ENCODE results near the gene SSH2.

The SSH2 gene

DNA sequence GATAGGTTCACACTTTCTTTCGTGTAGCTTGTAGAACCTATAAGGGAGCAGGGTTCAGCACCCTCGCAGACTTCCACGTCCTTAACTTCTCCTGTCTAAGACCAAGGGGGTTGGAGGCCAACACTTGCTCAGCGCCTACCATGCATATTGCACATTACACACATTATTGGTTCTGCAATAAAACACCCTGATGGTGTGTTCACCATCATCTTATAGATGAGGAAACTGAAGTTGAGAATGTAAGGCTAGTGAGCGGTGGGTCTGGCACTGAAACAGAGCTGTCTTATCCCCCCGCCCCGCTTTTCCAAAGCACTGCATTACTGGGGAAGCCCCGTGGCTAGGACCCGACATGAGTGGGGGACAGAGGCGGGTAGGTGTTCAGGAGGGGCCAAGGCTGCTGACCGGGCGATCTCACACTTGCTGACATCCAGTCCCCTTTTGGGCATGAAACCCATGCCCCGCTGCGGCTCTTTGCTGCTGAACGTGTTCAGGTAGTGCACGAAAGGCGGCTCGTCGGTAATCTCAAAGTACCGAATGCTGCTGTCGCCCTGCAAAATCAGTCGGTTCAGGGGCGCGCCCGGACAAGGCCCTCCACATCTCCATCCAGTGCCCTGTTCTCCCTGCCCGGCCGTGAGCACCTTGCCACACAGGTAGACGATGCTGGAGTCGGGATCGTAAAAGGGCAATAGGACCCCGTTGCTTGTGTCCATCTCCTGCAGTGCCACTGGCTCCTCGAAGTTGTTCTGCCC is 313.6 kb downstream of the SSH2 start:
- H3K27me3 ChIP-seq (ENCODE audit: control insufficient read depth, insufficient read depth, low read length), result no peaks in the 10 kb centered on the region
- no peaks in the 10 kb centered on the region for H3K9me3 ChIP-seq (replicated peaks; ENCODE audit: low read length)
- peaks cover 33% of the 10 kb centered on the region for H3K4me1 ChIP-seq (ENCODE audit: control insufficient read depth, insufficient read depth, low read length)
- peak overlapping the region; percentile 75 for H3K4me2 ChIP-seq (ENCODE audit: low read length)
- H3K4me3 ChIP-seq (ENCODE audit: low read length), result no peak overlapping the region
- no peaks in the 10 kb centered on the region for H3K36me3 ChIP-seq (ENCODE audit: insufficient read depth, low read length)
- H3K9ac ChIP-seq (ENCODE audit: low read depth, low read length), result no peak overlapping the region

DNA sequence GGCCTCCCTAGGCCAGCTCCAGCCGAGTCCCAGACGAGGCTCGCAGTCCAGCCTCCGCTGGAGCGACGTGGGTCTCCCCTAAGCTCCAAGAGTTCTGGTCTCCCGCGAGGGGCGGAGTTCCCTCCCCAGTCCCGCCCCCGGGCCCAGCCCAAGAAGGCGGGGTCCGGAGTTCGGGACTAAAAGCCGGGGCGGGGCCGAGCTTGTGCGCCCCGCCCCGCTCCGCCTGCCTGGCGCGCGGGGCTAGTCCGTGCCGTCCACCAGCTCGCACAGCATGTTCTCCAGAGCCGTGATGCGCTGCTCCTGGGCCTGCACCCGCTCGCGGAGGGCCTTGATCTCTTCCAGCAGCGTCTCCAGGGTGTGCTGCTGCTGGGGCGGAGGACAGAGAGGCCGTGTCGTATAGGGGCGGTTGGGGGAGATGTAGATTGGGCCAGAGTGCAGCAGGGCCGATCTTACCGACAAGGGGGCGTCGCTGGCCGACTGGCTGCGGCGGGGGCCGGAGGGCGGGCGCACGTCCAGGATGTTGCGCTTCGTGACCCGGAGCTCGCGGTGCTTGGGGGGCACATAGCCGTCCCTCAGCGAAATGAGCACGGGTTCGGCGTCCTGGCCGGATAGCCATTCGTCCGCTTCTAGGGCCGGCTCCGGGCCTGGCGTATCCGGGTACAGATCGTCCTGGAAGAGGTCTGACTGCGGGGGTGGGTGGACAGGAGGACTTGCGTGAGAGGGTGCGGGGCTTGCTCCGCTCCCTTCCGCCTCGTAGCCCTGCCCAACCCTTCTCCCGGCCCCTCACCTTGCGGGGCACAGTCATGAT is 314.3 kb downstream of the SSH2 start:
- Histone ChIP-seq H3K4me3 (ENCODE audit: low read length) (no peak overlapping the region), H3K4me2 (ENCODE audit: low read length) (peak overlapping the region; percentile 75), H3K9ac (ENCODE audit: low read depth, low read length) (no peak overlapping the region), H3K9me3 (replicated peaks; ENCODE audit: low read length) (no peaks in the 10 kb centered on the region), H3K27me3 (ENCODE audit: control insufficient read depth, insufficient read depth, low read length) (no peaks in the 10 kb centered on the region), H3K4me1 (ENCODE audit: control insufficient read depth, insufficient read depth, low read length) (peaks cover 30% of the 10 kb centered on the region), H3K36me3 (ENCODE audit: insufficient read depth, low read length) (no peaks in the 10 kb centered on the region)

DNA sequence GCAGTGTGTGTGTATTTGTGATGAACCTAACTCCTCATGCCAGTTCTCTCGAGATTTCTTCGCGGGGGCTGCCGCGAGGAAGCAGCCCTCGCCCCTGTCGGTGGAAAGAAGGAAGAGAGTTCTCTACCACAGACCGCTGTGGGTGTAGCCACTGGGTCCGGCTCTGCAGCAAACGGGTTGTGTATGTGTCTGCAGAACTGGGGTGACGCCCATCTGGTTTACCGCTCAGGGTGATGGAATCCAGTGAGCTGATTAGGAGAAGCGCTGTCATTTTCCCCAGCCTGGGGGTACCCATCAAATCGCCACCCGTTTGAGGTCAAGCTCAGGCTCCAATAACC is 315.0 kb downstream of the SSH2 start:
- peaks cover 24% of the 10 kb centered on the region for H3K4me1 ChIP-seq (ENCODE audit: control insufficient read depth, insufficient read depth, low read length)
- H3K4me3 ChIP-seq (ENCODE audit: low read length), result no peak overlapping the region
- H3K36me3 ChIP-seq (ENCODE audit: insufficient read depth, low read length), result no peaks in the 10 kb centered on the region
- no peak overlapping the region for H3K9ac ChIP-seq (ENCODE audit: low read depth, low read length)
- H3K9me3 ChIP-seq (replicated peaks; ENCODE audit: low read length), result no peaks in the 10 kb centered on the region
- H3K27me3 ChIP-seq (ENCODE audit: control insufficient read depth, insufficient read depth, low read length), result no peaks in the 10 kb centered on the region
- H3K4me2 ChIP-seq (ENCODE audit: low read length), result no peak overlapping the region

DNA sequence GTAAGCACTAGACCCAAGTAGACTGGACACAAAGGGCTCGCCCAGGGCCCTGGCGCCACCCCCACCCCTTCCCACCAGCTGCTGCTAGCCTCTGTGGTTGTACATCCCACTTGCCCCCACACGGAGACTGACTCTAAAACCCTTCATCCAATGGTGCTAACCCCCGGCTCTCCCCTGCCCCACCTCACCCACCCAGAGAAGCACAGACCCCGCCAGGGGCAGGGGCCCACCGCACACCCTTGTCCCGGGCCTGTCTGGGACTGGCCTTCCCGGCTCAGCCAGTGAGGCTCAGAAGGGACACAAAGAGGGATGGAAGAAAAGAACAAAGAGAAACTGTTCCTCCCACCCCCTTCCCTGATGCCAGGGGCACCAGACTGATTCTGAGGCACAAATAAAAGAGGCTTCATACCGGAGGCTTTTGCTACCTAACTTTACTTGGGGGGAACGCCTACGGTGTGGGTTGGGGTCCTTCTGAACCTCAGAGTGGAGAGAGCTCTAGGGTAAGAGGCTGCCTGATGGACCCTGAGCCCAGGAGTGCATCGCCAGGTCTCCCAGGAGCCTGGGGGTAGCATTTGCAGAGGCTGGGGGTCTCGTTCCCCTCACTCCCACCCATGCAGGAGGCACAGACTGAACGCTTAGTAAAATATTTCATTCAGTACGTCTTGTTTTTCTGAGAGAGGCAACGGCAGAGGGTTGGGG is 315.5 kb downstream of the SSH2 start:
- Histone ChIP-seq H3K9me3 (replicated peaks; ENCODE audit: low read length) (no peaks in the 10 kb centered on the region), H3K9ac (ENCODE audit: low read depth, low read length) (no peak overlapping the region), H3K4me1 (ENCODE audit: control insufficient read depth, insufficient read depth, low read length) (peaks cover 21% of the 10 kb centered on the region), H3K36me3 (ENCODE audit: insufficient read depth, low read length) (no peaks in the 10 kb centered on the region), H3K4me3 (ENCODE audit: low read length) (no peak overlapping the region), H3K27me3 (ENCODE audit: control insufficient read depth, insufficient read depth, low read length) (no peaks in the 10 kb centered on the region), H3K4me2 (ENCODE audit: low read length) (no peak overlapping the region)

DNA sequence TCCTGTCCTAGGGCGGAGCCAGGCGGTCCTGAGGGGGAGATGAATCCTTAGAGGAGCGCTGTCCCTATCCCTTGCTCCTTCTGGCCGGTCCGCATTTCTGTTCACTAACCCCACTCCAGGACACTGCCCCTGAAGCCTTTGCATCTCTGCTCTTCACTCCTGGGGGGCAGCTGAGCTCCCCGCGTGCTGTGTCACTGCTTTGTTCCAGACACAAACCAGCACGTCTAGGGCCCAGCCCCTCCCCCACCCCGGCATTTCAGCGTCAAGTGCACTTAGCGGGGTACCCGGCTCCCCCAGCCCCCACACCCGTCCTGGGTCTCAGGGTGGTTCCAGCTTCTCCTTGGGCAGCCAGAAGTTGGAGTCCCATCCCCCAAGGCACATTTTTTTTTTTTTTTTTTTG is 316.2 kb downstream of the SSH2 start:
- peak overlapping the region; percentile 57 for H3K4me3 ChIP-seq (ENCODE audit: low read length)
- no peak overlapping the region for H3K9ac ChIP-seq (ENCODE audit: low read depth, low read length)
- H3K4me1 ChIP-seq (ENCODE audit: control insufficient read depth, insufficient read depth, low read length), result peaks cover 15% of the 10 kb centered on the region
- H3K4me2 ChIP-seq (ENCODE audit: low read length), result peak overlapping the region; percentile 75
- no peaks in the 10 kb centered on the region for H3K27me3 ChIP-seq (ENCODE audit: control insufficient read depth, insufficient read depth, low read length)
- no peaks in the 10 kb centered on the region for H3K36me3 ChIP-seq (ENCODE audit: insufficient read depth, low read length)
- H3K9me3 ChIP-seq (replicated peaks; ENCODE audit: low read length), result no peaks in the 10 kb centered on the region

DNA sequence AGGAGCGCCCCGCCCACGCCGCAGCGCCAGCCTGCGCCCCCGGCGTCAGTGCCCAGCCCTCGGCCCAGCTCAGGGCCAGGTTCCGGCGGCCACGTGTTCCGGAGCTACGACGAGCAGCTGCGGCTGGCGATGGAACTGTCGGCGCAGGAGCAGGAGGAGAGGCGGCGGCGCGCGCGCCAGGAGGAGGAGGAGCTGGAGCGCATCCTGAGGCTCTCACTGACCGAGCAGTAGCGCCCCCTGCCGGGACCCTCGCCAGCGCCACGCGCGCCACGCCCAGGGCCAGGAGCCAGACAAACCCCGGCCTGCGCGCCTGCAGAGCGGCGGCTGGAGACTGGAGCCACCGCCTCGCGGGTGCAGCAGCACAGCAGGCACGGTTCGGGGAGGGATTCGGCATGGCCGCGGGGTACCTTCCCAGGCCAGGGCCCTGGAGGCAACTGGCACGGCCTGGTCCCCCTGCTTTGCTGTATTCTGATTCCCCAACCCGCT is 316.6 kb downstream of the SSH2 start:
- no peaks in the 10 kb centered on the region for H3K27me3 ChIP-seq (ENCODE audit: control insufficient read depth, insufficient read depth, low read length)
- peaks cover 15% of the 10 kb centered on the region for H3K4me1 ChIP-seq (ENCODE audit: control insufficient read depth, insufficient read depth, low read length)
- peak overlapping the region; percentile 57 for H3K4me3 ChIP-seq (ENCODE audit: low read length)
- H3K36me3 ChIP-seq (ENCODE audit: insufficient read depth, low read length), result no peaks in the 10 kb centered on the region
- H3K4me2 ChIP-seq (ENCODE audit: low read length), result peak overlapping the region; percentile 75
- no peaks in the 10 kb centered on the region for H3K9me3 ChIP-seq (replicated peaks; ENCODE audit: low read length)
- H3K9ac ChIP-seq (ENCODE audit: low read depth, low read length), result no peak overlapping the region

DNA sequence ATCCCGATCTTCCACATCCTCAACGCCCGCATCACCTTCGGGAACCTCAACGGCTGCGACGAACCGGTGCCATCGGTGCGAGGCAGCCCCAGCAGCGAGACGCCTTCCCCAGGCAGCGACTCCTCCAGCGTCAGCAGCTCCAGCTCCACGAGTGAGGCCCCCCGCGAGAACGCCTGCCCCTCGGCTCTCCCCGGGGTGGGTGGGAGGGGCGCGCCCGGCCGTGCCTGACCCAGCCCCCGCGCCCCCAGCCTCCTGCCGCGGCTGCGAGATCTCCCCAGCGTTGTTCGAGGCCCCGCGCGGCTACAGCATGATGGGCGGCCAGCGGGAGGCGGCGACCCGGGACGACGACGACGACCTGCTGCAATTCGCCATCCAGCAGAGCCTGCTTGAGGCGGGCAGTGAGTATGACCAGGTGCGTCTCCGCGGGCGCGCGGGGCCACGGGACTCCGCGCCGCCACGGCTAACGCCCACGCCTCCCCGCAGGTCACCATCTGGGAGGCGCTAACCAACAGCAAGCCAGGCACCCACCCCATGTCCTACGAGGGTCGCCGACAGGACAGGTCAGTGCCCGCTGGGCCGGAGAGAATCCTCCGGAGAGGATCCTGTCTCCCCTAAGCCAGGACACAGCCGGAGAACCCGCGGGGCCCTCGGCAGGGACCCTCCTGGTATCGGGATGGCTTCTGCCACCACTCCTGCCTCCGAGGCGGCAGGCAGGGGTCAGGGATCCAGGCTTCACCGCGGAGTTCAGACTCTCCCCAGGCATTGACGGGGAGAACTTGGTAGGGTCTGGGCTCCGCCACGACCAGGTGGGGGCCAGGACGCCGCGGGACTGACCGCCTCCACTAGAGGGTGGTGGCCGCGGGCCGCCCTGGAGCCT is 317.4 kb downstream of the SSH2 start:
- Histone ChIP-seq H3K27me3 (ENCODE audit: control insufficient read depth, insufficient read depth, low read length) (no peaks in the 10 kb centered on the region), H3K4me2 (ENCODE audit: low read length) (peak overlapping the region; percentile 75), H3K9ac (ENCODE audit: low read depth, low read length) (no peak overlapping the region), H3K9me3 (replicated peaks; ENCODE audit: low read length) (no peaks in the 10 kb centered on the region), H3K36me3 (ENCODE audit: insufficient read depth, low read length) (no peaks in the 10 kb centered on the region), H3K4me3 (ENCODE audit: low read length) (peak overlapping the region; percentile 30), H3K4me1 (ENCODE audit: control insufficient read depth, insufficient read depth, low read length) (peaks cover 15% of the 10 kb centered on the region)

DNA sequence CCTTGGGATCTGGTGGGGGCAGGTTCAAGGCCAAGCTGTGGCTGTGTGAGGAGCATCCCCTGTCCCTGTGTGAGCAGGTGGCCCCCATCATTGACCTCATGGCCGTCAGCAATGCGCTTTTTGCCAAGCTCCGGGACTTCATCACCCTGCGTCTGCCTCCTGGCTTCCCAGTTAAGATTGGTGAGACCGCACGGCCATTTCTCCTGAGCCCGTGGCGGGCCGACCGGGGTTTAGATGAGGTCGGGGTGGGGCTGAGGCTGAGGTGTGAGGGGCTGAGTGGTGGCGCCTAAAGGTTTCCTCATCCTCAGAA is 318.0 kb downstream of the SSH2 start:
- no peak overlapping the region for H3K4me2 ChIP-seq (ENCODE audit: low read length)
- H3K9me3 ChIP-seq (replicated peaks; ENCODE audit: low read length), result no peaks in the 10 kb centered on the region
- H3K4me3 ChIP-seq (ENCODE audit: low read length), result no peak overlapping the region
- no peaks in the 10 kb centered on the region for H3K36me3 ChIP-seq (ENCODE audit: insufficient read depth, low read length)
- H3K27me3 ChIP-seq (ENCODE audit: control insufficient read depth, insufficient read depth, low read length), result no peaks in the 10 kb centered on the region
- peaks cover 15% of the 10 kb centered on the region for H3K4me1 ChIP-seq (ENCODE audit: control insufficient read depth, insufficient read depth, low read length)
- H3K9ac ChIP-seq (ENCODE audit: low read depth, low read length), result no peak overlapping the region

DNA sequence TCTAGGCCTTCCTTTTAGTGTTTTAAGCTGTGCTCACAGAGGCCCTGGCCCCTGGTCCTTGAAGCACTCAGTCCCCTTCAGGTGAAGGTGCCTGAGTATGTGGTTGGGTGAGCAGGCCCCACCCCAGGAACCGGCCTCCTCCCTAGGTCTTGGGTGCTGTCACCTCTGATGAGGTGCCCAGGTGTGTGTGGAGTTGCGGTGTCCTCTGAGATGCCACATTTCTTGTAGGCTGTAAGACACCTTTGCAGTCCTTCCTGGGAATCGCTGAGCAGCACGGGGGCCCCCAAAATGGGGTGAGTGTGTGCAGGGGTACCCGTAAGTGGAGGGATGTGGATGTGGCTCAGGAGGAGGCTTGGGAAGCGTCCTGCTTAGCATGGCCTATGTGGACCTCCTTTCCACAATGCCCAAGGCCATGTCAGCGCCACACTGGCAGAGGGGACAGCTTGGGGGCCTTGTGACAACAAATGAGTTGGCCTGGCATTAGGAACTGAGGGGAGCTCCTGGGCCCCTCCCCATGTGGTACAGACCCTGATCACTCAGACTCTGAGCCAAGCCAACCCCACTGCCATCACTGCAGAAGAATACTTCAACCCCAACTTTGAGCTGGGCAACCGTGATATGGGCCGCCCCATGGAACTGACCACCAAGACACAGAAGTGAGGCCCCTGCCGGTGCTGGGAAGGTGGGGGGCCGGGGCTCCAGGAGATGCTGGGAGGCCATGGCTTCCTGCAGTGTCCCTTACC is 318.5 kb downstream of the SSH2 start:
- Histone ChIP-seq H3K9ac (ENCODE audit: low read depth, low read length) (no peak overlapping the region), H3K9me3 (replicated peaks; ENCODE audit: low read length) (no peaks in the 10 kb centered on the region), H3K36me3 (ENCODE audit: insufficient read depth, low read length) (no peaks in the 10 kb centered on the region), H3K27me3 (ENCODE audit: control insufficient read depth, insufficient read depth, low read length) (no peaks in the 10 kb centered on the region), H3K4me1 (ENCODE audit: control insufficient read depth, insufficient read depth, low read length) (peaks cover 15% of the 10 kb centered on the region), H3K4me3 (ENCODE audit: low read length) (no peak overlapping the region), H3K4me2 (ENCODE audit: low read length) (no peak overlapping the region)

DNA sequence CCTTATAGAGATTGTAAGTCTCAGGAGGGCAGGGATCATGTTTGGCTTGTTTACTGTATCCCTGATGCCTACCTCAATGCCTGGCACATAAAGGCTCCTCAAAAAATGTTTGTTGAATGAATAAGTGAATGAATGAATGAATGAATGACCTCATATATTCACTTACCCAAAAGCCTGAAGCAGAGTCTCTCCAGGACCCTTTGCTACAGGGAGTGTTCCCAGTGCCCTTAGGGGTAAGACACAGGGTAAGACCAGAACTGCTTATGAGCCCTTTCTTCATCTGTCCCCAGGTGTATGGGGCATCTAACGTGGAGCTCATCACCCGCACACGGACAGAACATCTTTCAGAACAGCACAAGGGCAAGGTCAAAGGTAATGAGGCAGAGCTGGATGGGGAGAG is 319.6 kb downstream of the SSH2 start:
- H3K4me3 ChIP-seq (ENCODE audit: low read length), result no peak overlapping the region
- no peaks in the 10 kb centered on the region for H3K36me3 ChIP-seq (ENCODE audit: insufficient read depth, low read length)
- H3K4me1 ChIP-seq (ENCODE audit: control insufficient read depth, insufficient read depth, low read length), result peaks cover 8% of the 10 kb centered on the region
- no peaks in the 10 kb centered on the region for H3K9me3 ChIP-seq (replicated peaks; ENCODE audit: low read length)
- no peaks in the 10 kb centered on the region for H3K27me3 ChIP-seq (ENCODE audit: control insufficient read depth, insufficient read depth, low read length)
- H3K9ac ChIP-seq (ENCODE audit: low read depth, low read length), result no peak overlapping the region
- H3K4me2 ChIP-seq (ENCODE audit: low read length), result no peak overlapping the region

All from skeletal muscle satellite cell (primary cell).